HepG2 (cell line): ENCODE measurements around the gene SEC14L1. TPM values are rescaled to one million over a fixed set of nuclear protein-coding genes. Genes with fewer than 3 reads are reported as not detected.

ENCODE experiments used
- ATAC-seq: fragments of 200-7000 bp; cut with Tn5 transposase; 3 replicates; pipeline ENCODE4 v1.9.1; 2020; ENCODE audit warnings: mild to moderate bottlenecking, moderate library complexity
- BruUV-seq: library from RNA; stranded (reverse); fragments of 400-500 nt; replicated peaks from 2 replicates; lab custom pipeline; 2021; lab: Mats Ljungman, UMichigan
- CTCF ChIA-PET: fragments of 300-600 bp; formaldehyde crosslinking; extraction: SDS; loops from one replicate; lab custom pipeline; 2021; ENCODE audit warnings: low total read pairs, inconsistent platforms, low intra/inter-chr PET ratio; lab: Yijun Ruan, JAX
- POLR2A ChIA-PET: fragments of 350-600 bp; sonication (Branson Sonifier 250); formaldehyde crosslinking; loops from one replicate; lab custom pipeline; 2020; ENCODE audit warnings: antibody characterized with exemption, inconsistent platforms; lab: Yijun Ruan, JAX
- DNase-seq: peaks from one replicate; pipeline ENCODE4 v3.0.0-alpha.2; 2015; ENCODE audit warnings: low spot score
- FAIRE-seq: peaks from 3 replicates; lab custom pipeline; 2011; peaks lifted over from hg19 to GRCh38; lab: Jason Lieb, UNC
- H2AFZ ChIP-seq: one replicate; pipeline ENCODE4 v1.6.1; 2011; ENCODE audit warnings: low read length, inconsistent platforms
- H3K27ac ChIP-seq: fragments of 300-600 bp; 3 replicates; pipeline ENCODE4 v1.8.0; 2011; ENCODE audit warnings: mixed run types, mild to moderate bottlenecking, mixed read lengths, low read length, inconsistent platforms; ENCODE audit not compliant: insufficient read depth; ENCODE audit errors: extremely low read length
- H3K27me3 ChIP-seq, 2 experiments: fragments of 200-600 bp in 1 of 2; 2 replicates in 1 of 2; 3 replicates in 1 of 2; pipeline versions ENCODE4 v1.6.0 to v1.8.0; 2011; ENCODE audit warnings: low read length in 2 of 2, mild to moderate bottlenecking in 2 of 2, moderate library complexity in 2 of 2, inconsistent platforms in 1 of 2; ENCODE audit not compliant: insufficient read depth in 2 of 2, control insufficient read depth in 1 of 2
- H3K36me3 ChIP-seq, 2 experiments: fragments of 200-600 bp in 1 of 2; replicated peaks in 1 of 2; 2 replicates in 1 of 2; 3 replicates in 1 of 2; pipeline versions ENCODE4 v1.5.1 to v1.8.0; 2011; ENCODE audit warnings: low read length in 2 of 2, inconsistent platforms in 1 of 2; ENCODE audit not compliant: insufficient read depth in 2 of 2, control insufficient read depth in 1 of 2
- H3K4me1 ChIP-seq: 2 replicates; pipeline ENCODE4 v1.5.1; 2012; ENCODE audit warnings: low read length, inconsistent platforms; ENCODE audit not compliant: insufficient read depth
- H3K4me2 ChIP-seq: 2 replicates; pipeline ENCODE4 v1.6.0; 2011; ENCODE audit warnings: low read depth, low read length, inconsistent platforms
- H3K4me3 ChIP-seq, 3 experiments: fragments of 200-600 bp in 1 of 3; sonication (generic), shearing (Covaris generic) in 1 of 3; replicated peaks in 1 of 3; 2 replicates each; pipeline ENCODE4 v1.5.1; 2011 to 2016; ENCODE audit warnings: low read length in 3 of 3, inconsistent platforms in 2 of 3, low read depth in 2 of 3, mild to moderate bottlenecking in 2 of 3, control low read depth in 1 of 3, mixed read lengths in 1 of 3; ENCODE audit not compliant: insufficient read depth in 1 of 3
- H3K79me2 ChIP-seq: one replicate; pipeline ENCODE4 v1.6.1; 2011; ENCODE audit warnings: low read length, inconsistent platforms; ENCODE audit not compliant: insufficient read depth
- H3K9ac ChIP-seq: 2 replicates; pipeline ENCODE4 v1.6.0; 2011; ENCODE audit warnings: mild to moderate bottlenecking, low read depth, low read length, inconsistent platforms; ENCODE audit not compliant: insufficient read depth
- H3K9me3 ChIP-seq: 2 replicates; pipeline ENCODE4 v1.5.1; 2012; ENCODE audit warnings: mild to moderate bottlenecking, low read length
- H4K20me1 ChIP-seq: 2 replicates; pipeline ENCODE4 v1.6.0; 2011; ENCODE audit warnings: inconsistent platforms, mild to moderate bottlenecking, low read length, moderate library complexity; ENCODE audit not compliant: insufficient read depth
- FOSL1 ChIP-seq: sonication (generic); formaldehyde crosslinking; IDR thresholded peaks from 2 replicates; pipeline ENCODE4 v1.9.0; 2021; ENCODE audit warnings: missing genetic modification reagents, borderline replicate concordance
- FOSL2 ChIP-seq: sonication (generic); formaldehyde crosslinking; IDR thresholded peaks from 2 replicates; pipeline ENCODE4 v1.4.0; 2020; ENCODE audit warnings: missing genetic modification reagents
- FOXM1 ChIP-seq: sonication (generic); formaldehyde crosslinking; IDR thresholded peaks from 2 replicates; pipeline ENCODE4 v1.5.0; 2020; ENCODE audit warnings: missing genetic modification reagents
- IKZF1 ChIP-seq: fragments of 450-650 bp; IDR thresholded peaks from 2 replicates; pipeline ENCODE4 v1.7.1; 2016
- KLF6 ChIP-seq: IDR thresholded peaks from 2 replicates; pipeline ENCODE4 v1.8.0; 2016; ENCODE audit warnings: missing biosample characterization, missing genetic modification reagents
- MAFF ChIP-seq: IDR thresholded peaks from 2 replicates; pipeline ENCODE4 v1.6.1; 2011; ENCODE audit warnings: low read depth, low read length, improper control_type of control experiment
- PAX8 ChIP-seq: sonication (generic); formaldehyde crosslinking; IDR thresholded peaks from 2 replicates; pipeline ENCODE4 v1.8.0; 2022; ENCODE audit warnings: mild to moderate bottlenecking, missing genetic modification reagents, borderline replicate concordance
- SAP130 ChIP-seq: IDR thresholded peaks from 2 replicates; pipeline ENCODE4 v1.6.1; 2016; ENCODE audit warnings: low read depth
- SPEN ChIP-seq: sonication (generic); formaldehyde crosslinking; IDR thresholded peaks from 2 replicates; pipeline ENCODE4 v1.5.1; 2020; ENCODE audit warnings: low read depth, mild to moderate bottlenecking, missing genetic modification reagents
- ZNF317 ChIP-seq: sonication (generic); formaldehyde crosslinking; IDR thresholded peaks from 2 replicates; pipeline ENCODE4 v1.5.0; 2020; ENCODE audit warnings: mild to moderate bottlenecking, missing genetic modification reagents
- ZNF354B ChIP-seq: sonication (generic); formaldehyde crosslinking; IDR thresholded peaks from 2 replicates; pipeline ENCODE4 v1.8.0; 2022; ENCODE audit warnings: mild to moderate bottlenecking, missing genetic modification reagents
- ZNF557 ChIP-seq: sonication (generic); formaldehyde crosslinking; IDR thresholded peaks from 2 replicates; pipeline ENCODE4 v1.4.0; 2020; ENCODE audit warnings: missing genetic modification reagents
- ZNF766 ChIP-seq: sonication (generic); formaldehyde crosslinking; IDR thresholded peaks from 2 replicates; pipeline ENCODE4 v1.5.0; 2020; ENCODE audit warnings: missing genetic modification reagents, borderline replicate concordance
- WGBS: methylation state at CpG from one replicate; pipeline ENCODE4 v1.1.6; 2017; ENCODE audit warnings: low lambda C conversion rate; 5-methylcytosine and 5-hydroxymethylcytosine counted together
- in situ Hi-C: cut with HindIII; loops from 2 replicates; pipeline ENCODE4 v1.10.0; 2017; ENCODE audit warnings: low pct_unique_long_range_greater_than_20kb; ENCODE audit not compliant: extremely low pct_ligation_motif_present
- intact Hi-C: fragments of 100-400 bp; cut with micrococcal nuclease; formaldehyde crosslinking; loops from one replicate; pipeline ENCODE4 v1.10.0; 2022; ENCODE audit not compliant: unreplicated experiment
- polyA plus RNA-seq, 8 experiments: library from polyadenylated mRNA; depleted of rRNA in 3 of 8; stranded (reverse) in 7 of 8; unstranded in 1 of 8; fragments of >200 nt; fragmentation: Illumina TruSeq in 4 of 8; extraction: Trizol in 4 of 8; gene quantifications; 2 replicates each; pipeline versions ENCODE4 v1.2.1 to v1.2.3, GENCODE V29; 2011 to 2016; ENCODE audit warnings: low read depth in 4 of 8, missing spikeins in 1 of 8, mixed read lengths in 1 of 8; ENCODE audit not compliant: insufficient read depth in 1 of 8
- total RNA-seq, 5 experiments: library from RNA; depleted of rRNA; stranded (reverse); fragments of >200 nt; fragmentation: Illumina TruSeq; extraction: Trizol; gene quantifications; 2 replicates each; pipeline ENCODE4 v1.2.3, GENCODE V29; 2016; ENCODE audit warnings: low read depth in 1 of 5
- TF ChIP-seq, protein P1 (sequence below): sonication (generic); formaldehyde crosslinking; IDR thresholded peaks from 2 replicates; pipeline ENCODE4 v1.4.0; 2020; ENCODE audit warnings: missing genetic modification reagents, borderline replicate concordance
- TF ChIP-seq, protein P2 (sequence below): sonication (generic); formaldehyde crosslinking; IDR thresholded peaks from 2 replicates; pipeline ENCODE4 v1.8.1; 2023; ENCODE audit warnings: mild to moderate bottlenecking, inconsistent platforms, moderate library complexity, missing genetic modification reagents, borderline replicate concordance
- TF ChIP-seq, protein P3 (sequence below): sonication (generic); formaldehyde crosslinking; IDR thresholded peaks from 2 replicates; pipeline ENCODE4 v1.4.0; 2020; ENCODE audit warnings: mild to moderate bottlenecking, low read depth, missing genetic modification reagents

SEC14L1 gene
- total and polyA plus RNA-seq, 2 of the 13 experiments (the other 11 are each of a cell fraction or from before 2014, with no cell fraction given), result 26.3 to 43.9 TPM

DNA sequence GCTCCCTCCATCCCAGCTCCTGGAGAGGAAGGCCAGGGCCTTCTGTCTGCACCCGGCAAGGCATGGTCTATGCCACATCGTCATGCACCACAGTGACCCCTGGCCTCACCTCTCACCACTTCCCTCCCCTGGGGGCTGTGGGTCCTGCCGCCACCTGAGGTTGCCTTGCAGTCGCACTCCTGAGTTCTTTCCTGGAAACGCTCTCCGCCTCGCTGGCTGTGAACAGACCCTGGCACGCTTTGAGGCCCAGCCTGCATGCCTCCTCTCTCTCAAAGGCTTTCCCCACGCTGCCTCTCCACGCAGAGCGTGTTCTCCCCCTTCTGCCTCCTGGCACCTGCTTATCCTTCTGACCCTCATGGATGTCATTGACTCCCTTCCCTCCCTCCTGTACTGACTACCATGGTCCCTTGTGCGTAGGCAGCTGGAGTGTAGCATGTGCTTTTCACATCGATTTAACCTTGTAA, 45.4 kb downstream of the SEC14L1 start (continued):
- TF ChIP-seq, protein P1, sequence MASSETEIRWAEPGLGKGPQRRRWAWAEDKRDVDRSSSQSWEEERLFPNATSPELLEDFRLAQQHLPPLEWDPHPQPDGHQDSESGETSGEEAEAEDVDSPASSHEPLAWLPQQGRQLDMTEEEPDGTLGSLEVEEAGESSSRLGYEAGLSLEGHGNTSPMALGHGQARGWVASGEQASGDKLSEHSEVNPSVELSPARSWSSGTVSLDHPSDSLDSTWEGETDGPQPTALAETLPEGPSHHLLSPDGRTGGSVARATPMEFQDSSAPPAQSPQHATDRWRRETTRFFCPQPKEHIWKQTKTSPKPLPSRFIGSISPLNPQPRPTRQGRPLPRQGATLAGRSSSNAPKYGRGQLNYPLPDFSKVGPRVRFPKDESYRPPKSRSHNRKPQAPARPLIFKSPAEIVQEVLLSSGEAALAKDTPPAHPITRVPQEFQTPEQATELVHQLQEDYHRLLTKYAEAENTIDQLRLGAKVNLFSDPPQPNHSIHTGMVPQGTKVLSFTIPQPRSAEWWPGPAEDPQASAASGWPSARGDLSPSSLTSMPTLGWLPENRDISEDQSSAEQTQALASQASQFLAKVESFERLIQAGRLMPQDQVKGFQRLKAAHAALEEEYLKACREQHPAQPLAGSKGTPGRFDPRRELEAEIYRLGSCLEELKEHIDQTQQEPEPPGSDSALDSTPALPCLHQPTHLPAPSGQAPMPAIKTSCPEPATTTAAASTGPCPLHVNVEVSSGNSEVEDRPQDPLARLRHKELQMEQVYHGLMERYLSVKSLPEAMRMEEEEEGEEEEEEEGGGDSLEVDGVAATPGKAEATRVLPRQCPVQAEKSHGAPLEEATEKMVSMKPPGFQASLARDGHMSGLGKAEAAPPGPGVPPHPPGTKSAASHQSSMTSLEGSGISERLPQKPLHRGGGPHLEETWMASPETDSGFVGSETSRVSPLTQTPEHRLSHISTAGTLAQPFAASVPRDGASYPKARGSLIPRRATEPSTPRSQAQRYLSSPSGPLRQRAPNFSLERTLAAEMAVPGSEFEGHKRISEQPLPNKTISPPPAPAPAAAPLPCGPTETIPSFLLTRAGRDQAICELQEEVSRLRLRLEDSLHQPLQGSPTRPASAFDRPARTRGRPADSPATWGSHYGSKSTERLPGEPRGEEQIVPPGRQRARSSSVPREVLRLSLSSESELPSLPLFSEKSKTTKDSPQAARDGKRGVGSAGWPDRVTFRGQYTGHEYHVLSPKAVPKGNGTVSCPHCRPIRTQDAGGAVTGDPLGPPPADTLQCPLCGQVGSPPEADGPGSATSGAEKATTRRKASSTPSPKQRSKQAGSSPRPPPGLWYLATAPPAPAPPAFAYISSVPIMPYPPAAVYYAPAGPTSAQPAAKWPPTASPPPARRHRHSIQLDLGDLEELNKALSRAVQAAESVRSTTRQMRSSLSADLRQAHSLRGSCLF (CRISPR knock-in tag), result no peak
- TF ChIP-seq KLF6 (CRISPR knock-in tag) (no peak), IKZF1 (no peak)

DNA sequence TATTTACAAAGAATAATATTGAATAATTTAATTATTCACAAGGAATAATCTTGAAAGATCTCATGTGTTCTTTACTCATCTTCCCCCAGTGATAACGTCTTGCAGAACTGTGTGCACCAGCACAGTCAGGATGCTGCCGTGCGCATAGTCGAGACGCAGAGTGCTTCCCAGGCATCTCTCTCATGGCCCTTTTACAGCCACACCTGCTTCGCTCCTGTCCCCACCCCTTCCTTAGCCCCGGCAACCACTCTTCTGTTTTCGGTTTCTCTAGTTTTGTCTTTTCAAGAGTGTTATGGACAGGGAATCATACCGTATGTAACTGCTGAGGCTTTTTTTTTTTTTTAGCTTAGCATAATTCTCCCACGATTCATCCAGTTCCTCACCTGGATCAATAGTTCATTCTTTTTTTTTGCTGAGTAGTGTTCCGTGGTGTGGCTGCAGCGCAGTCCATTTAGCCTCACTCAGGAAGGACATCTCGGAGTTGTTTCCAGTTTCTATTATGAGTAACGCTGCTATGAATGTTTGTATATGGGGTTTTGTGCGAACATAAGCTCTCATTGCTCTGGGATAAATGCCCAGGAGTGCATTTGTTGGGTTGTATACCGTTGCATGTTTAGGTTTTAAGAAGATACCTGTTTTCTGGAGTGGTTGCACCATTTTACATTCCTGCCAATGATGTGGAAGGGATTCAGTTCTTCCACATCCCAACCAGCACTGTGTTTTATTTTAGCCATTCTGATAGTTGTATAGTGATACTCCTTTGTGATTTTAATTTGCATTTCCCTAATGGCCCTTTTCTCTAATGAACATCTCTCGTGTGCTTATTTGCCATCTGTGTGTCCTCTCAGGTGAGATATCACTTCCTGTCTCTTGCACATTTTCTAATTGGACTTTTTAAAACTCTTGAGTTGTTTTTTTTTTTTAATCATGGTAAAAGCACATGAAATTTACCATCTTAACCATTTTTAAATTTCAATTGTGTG, 47.6 kb downstream of the SEC14L1 start:
- intact Hi-C loops (loop anchor here (2.0 kb wide), 1 partner anchor 20 kb away; no protein-coding TSS in a partner anchor), in situ Hi-C loops (no loop called here)
- DNase-seq (peak; percentile 38), FAIRE-seq (no peak), ATAC-seq (no peak)
- H3K36me3 ChIP-seq, result peaks cover 16 to 26% of the 10 kb centered on the region in 2 experiments
- ChIA-PET CTCF (no interaction called here), POLR2A (no interaction called here)
- no peak overlapping the region for H3K4me3 ChIP-seq
- no peak overlapping the region for H2AFZ ChIP-seq
- no peaks in the 10 kb centered on the region for H3K9me3 ChIP-seq
- no peaks in the 10 kb centered on the region for H3K27me3 ChIP-seq
- peaks cover 31% of the 10 kb centered on the region for H3K79me2 ChIP-seq
- H3K27ac ChIP-seq, result no peak overlapping the region
- WGBS, result 87% methylated on average over 17 of the region's 17 CpGs
- H3K4me2 ChIP-seq, result no peak overlapping the region
- peaks cover 27% of the 10 kb centered on the region for H3K4me1 ChIP-seq
- no peak overlapping the region for H3K9ac ChIP-seq
- peaks cover 2% of the 10 kb centered on the region; the same call in 1 of the 2 replicates for H4K20me1 ChIP-seq
- no TSS peak for BruUV-seq
- TF ChIP-seq ZNF354B (CRISPR knock-in tag) (no peak), ZNF766 (CRISPR knock-in tag) (no peak), ZNF557 (CRISPR knock-in tag) (no peak), PAX8 (no peak), ZNF317 (CRISPR knock-in tag) (no peak), MAFF (peak; percentile 44), FOSL1 (CRISPR knock-in tag) (no peak), FOSL2 (CRISPR knock-in tag) (peak; percentile 49; the same call in 1 of the 2 replicates), FOXM1 (CRISPR knock-in tag) (no peak), SPEN (CRISPR knock-in tag) (no peak), SAP130 (0 out of 2 replicates have a peak, but pooled peaks have one; percentile 17)
- TF ChIP-seq, protein P2, sequence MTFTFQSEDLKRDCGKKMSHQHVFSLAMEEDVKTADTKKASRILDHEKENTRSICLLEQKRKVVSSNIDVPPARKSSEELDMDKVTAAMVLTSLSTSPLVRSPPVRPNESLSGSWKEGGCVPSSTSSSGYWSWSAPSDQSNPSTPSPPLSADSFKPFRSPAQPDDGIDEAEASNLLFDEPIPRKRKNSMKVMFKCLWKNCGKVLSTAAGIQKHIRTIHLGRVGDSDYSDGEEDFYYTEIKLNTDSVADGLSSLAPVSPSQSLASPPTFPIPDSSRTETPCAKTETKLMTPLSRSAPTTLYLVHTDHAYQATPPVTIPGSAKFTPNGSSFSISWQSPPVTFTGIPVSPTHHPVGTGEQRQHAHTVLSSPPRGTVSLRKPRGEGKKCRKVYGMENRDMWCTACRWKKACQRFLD (CRISPR knock-in tag), result no peak
- TF ChIP-seq, protein P3, sequence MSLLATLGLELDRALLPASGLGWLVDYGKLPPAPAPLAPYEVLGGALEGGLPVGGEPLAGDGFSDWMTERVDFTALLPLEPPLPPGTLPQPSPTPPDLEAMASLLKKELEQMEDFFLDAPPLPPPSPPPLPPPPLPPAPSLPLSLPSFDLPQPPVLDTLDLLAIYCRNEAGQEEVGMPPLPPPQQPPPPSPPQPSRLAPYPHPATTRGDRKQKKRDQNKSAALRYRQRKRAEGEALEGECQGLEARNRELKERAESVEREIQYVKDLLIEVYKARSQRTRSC (CRISPR knock-in tag), result no peak
